ENCODE results near the gene FBN2. TPM values are rescaled to one million over a fixed set of nuclear protein-coding genes. Genes with fewer than 3 reads are reported as not detected.

FBN2 gene
- total and polyA plus RNA-seq, 2 of the 4 experiments (the other 2 are of a cell fraction), result 26.7 to 69.0 TPM

DNA sequence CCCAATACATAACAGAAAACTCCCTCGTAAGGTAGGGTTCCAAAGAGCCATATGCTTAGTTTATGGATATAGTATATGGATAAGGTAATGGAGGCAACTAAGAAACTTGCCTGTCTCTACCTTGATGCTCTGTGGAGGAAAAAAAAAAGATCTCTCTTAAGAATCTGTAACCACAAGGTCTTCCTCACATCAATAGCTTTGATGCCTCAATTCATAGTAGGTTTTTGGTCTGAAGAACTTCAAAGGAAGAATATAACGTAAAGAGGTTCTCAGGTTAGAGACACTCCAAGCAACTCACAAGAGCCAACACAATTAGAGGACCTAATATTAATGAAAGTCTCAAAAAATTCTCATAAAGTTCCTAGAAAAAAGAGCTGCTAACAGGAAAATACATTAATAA is 140.2 kb downstream of the FBN2 start:
- no peak overlapping the region for H2AFZ ChIP-seq (replicated peaks; ENCODE audit: low read length, poor library complexity)
- H3K23ac ChIP-seq (ENCODE audit: low read depth, low read length), result no peak overlapping the region
- no peak overlapping the region for H3K14ac ChIP-seq (replicated peaks; ENCODE audit: low read depth, low read length)
- no peak overlapping the region for H2BK20ac ChIP-seq (ENCODE audit: low read depth, low read length)
- H3K4me3 ChIP-seq (ENCODE audit: insufficient read depth, low read depth, low read length), result no peak overlapping the region
- H3K79me1 ChIP-seq (ENCODE audit: low read depth in 1 of 2, low read length in 2 of 2), result peaks cover 0 to 5% of the 10 kb centered on the region in 2 experiments; a peak in 1 of 4 replicates
- H3K36me3 ChIP-seq (ENCODE audit: control insufficient read depth, insufficient read depth, low read length), result peaks cover 9% of the 10 kb centered on the region; the same call in 1 of the 2 replicates
- TF ChIP-seq RAD21 (IDR thresholded peaks at IDR 0.05; ENCODE audit: low read length) (no peak), CEBPB (IDR thresholded peaks at IDR 0.05; ENCODE audit: low read depth, low read length) (no peak), FOS (IDR thresholded peaks at IDR 0.05; ENCODE audit: low read depth, low read length) (no peak), RFX5 (IDR thresholded peaks at IDR 0.05; ENCODE audit: low read depth, low read length) (no peak), MAFK (IDR thresholded peaks at IDR 0.05; ENCODE audit: low read depth, low read length) (no peak), RCOR1 (IDR thresholded peaks at IDR 0.05; ENCODE audit: insufficient replicate concordance, low read length) (no peak), CHD1 (IDR thresholded peaks at IDR 0.05; ENCODE audit: low read depth, low read length) (no peak), MAZ (IDR thresholded peaks at IDR 0.05; ENCODE audit: borderline replicate concordance, low read depth, low read length) (no peak)
- TF ChIP-seq, protein P1, sequence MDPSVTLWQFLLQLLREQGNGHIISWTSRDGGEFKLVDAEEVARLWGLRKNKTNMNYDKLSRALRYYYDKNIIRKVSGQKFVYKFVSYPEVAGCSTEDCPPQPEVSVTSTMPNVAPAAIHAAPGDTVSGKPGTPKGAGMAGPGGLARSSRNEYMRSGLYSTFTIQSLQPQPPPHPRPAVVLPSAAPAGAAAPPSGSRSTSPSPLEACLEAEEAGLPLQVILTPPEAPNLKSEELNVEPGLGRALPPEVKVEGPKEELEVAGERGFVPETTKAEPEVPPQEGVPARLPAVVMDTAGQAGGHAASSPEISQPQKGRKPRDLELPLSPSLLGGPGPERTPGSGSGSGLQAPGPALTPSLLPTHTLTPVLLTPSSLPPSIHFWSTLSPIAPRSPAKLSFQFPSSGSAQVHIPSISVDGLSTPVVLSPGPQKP (IDR thresholded peaks at IDR 0.05; ENCODE audit: borderline replicate concordance, low read depth, low read length), result no peak
- TF ChIP-seq, protein P2, sequence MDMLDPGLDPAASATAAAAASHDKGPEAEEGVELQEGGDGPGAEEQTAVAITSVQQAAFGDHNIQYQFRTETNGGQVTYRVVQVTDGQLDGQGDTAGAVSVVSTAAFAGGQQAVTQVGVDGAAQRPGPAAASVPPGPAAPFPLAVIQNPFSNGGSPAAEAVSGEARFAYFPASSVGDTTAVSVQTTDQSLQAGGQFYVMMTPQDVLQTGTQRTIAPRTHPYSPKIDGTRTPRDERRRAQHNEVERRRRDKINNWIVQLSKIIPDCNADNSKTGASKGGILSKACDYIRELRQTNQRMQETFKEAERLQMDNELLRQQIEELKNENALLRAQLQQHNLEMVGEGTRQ (IDR thresholded peaks at IDR 0.05; ENCODE audit: low read depth, low read length), result no peak
- no peak overlapping the region for H2AK5ac ChIP-seq (ENCODE audit: low read depth, low read length)
- H3K4me2 ChIP-seq (ENCODE audit: low read depth, low read length), result no peak overlapping the region
- no peak overlapping the region for H3K56ac ChIP-seq (ENCODE audit: extremely low read depth, insufficient read depth, low read length)
- H4K20me1 ChIP-seq (ENCODE audit: insufficient read depth, low read length), result no peaks in the 10 kb centered on the region
- BruUV-seq (replicated peaks), result no TSS peak
- dilution Hi-C loops (cut with HindIII; ENCODE audit: low sequenced_read_pairs, unreplicated experiment), result no loop called here
- no peak overlapping the region for H4K5ac ChIP-seq (ENCODE audit: low read depth, low read length)
- ATAC-seq (ENCODE audit: low read depth), result no peak
- peaks cover 1% of the 10 kb centered on the region; the same call in 1 of the 2 replicates for H3K4me1 ChIP-seq (ENCODE audit: control insufficient read depth, insufficient read depth, low read length)
- no peak overlapping the region for H3K18ac ChIP-seq (ENCODE audit: low read depth, low read length)
- no peak overlapping the region for H2BK5ac ChIP-seq (ENCODE audit: low read depth, low read length, poor library complexity, severe bottlenecking)
- CTCF ChIA-PET, result no interaction called here
- no peaks in the 10 kb centered on the region for H3K27me3 ChIP-seq (ENCODE audit: control insufficient read depth, insufficient read depth, low read length)
- WGBS, 2 experiments (ENCODE audit: extremely low coverage in 2 of 2, insufficient read length in 1 of 2), result no CpG with 5 or more reads among the region's 2 CpGs
- H2AK9ac ChIP-seq (replicated peaks; ENCODE audit: low read depth, low read length, poor library complexity), result no peak overlapping the region
- no peaks in the 10 kb centered on the region for H3K9me3 ChIP-seq (ENCODE audit: control insufficient read depth, insufficient read depth, low read length)
- peaks cover 8% of the 10 kb centered on the region for H3K9me1 ChIP-seq (ENCODE audit: insufficient read depth, low read length)
- H3K9ac ChIP-seq (ENCODE audit: low read depth, low read length), result no peak overlapping the region
- POLR2A ChIA-PET (ENCODE audit: unreplicated experiment), result no interaction called here
- H4K8ac ChIP-seq (ENCODE audit: low read depth in 2 of 2, low read length in 2 of 2), result no peak overlapping the region
- in situ Hi-C loops (cut with MboI; ENCODE audit: low sequenced_read_pairs), result no loop called here
- intact Hi-C loops (cut with micrococcal nuclease), result no loop called here
- no peak overlapping the region for H2BK120ac ChIP-seq (ENCODE audit: low read depth, low read length)
- H3K27ac ChIP-seq (ENCODE audit: insufficient read depth, low read length), result no peak overlapping the region
- H3K4ac ChIP-seq (ENCODE audit: low read depth, low read length), result no peak overlapping the region
- no peak overlapping the region for H4K91ac ChIP-seq (ENCODE audit: insufficient read depth, low read depth, low read length)
- H2BK15ac ChIP-seq (ENCODE audit: low read depth, low read length), result no peak overlapping the region
- DNase-seq, result no peak
